Right ventricle myocardium superior (tissue), 1 donor: ENCODE results near the gene TCEAL4. TPM values are rescaled to one million over a fixed set of nuclear protein-coding genes. Genes with fewer than 3 reads are reported as not detected.

Experiments
- ATAC-seq: fragments of 200-7000 bp; cut with Tn5 transposase; one replicate; pipeline ENCODE4 v1.9.1; 2020; ENCODE audit warnings: mild to moderate bottlenecking; ENCODE audit not compliant: poor library complexity
- DNase-seq: peaks from one replicate; pipeline ENCODE4 v3.0.0-alpha.2; 2020
- intact Hi-C: fragments of 100-400 bp; cut with DNase I; formaldehyde crosslinking; loops from one replicate; pipeline ENCODE4 v1.11.2; 2022
- total RNA-seq: library from RNA; stranded (reverse); fragmentation: NEBNext Ultra II Directional; extraction: Animal tissue kit (Norgen Biotek cat#: 25700); gene quantifications from one replicate; pipeline ENCODE4 v1.2.1, GENCODE V29; 2021
- donor health status: DM: no; HTN: yes; CAD: no; lungs with severe emphysema.

Gene TCEAL4
- total RNA-seq, 1 donor from 2014 or later: 57.3 TPM

DNA sequence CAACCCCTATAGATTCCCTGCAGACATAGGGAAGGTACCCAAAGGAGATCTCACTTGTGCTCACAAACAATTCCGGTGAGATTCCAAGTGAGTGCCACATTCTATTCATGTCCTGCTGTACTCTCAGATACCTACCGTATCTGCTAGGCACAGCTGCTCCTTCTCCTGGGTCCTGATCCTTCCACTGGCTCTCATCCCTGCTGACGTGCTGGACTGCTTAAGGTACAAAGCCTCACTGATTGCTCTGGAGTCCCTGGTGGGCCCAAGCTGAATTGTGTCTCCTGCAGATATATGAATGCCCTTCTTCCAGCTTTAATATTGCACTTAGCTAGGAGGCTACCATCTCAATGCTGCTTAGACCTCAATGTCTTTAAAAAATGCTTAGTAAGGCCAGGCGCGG, 45.8 kb downstream of the TCEAL4 start:
- DNase-seq (no peak), ATAC-seq (no peak)
- intact Hi-C loops: no loop called here

DNA sequence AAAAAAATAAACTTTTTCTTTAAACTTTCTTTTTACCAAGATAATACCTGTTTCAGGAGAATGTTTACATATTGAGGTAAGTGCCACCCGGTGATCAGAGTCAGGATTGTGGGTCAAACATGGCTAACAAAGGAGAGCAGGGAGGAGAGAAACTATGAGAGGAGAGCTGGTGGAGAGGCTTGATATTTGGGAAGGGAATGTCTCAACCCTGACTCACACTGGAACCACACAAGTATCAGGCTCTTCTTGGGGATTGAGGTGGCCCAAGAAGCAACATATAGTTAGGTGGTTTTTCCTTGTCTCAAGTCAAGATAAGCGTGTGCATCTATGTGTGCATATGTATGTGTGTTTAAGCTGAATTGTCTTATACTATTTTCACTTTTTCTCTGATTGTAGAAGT, 50.1 kb downstream of the TCEAL4 start:
- no peak for DNase-seq
- intact Hi-C loops: no loop called here
- ATAC-seq: no peak

Other genes with a start within 250 kb of the TCEAL4 start
- 16.2 TPM for gene TCEAL9, start 229.0 kb upstream of the TCEAL4 start, total RNA-seq
- gene BEX3, start 209.0 kb upstream of the TCEAL4 start, total RNA-seq: 164 TPM
- not detected for gene RAB40A, start 66.0 kb upstream of the TCEAL4 start, total RNA-seq
- gene TCEAL3, start 22.4 kb downstream of the TCEAL4 start, total RNA-seq: 14.8 TPM
- gene TCEAL1, start 43.5 kb downstream of the TCEAL4 start, total RNA-seq: 19.2 TPM
- gene MORF4L2, start 101.2 kb downstream of the TCEAL4 start, total RNA-seq: 160 TPM
- not detected for gene TMEM31, start 125.4 kb downstream of the TCEAL4 start, total RNA-seq
- gene PLP1, start 191.3 kb downstream of the TCEAL4 start, total RNA-seq: 10.0 TPM
- gene RAB9B, start 246.7 kb downstream of the TCEAL4 start, total RNA-seq: 28.0 TPM